ENCODE measurements around the gene CDKAL1. TPM values are rescaled to one million over a fixed set of nuclear protein-coding genes. Genes with fewer than 3 reads are reported as not detected.

The CDKAL1 gene
- total and polyA plus RNA-seq, 2 of the 8 experiments (the other 6 are each of a cell fraction or from before 2014, with no cell fraction given): 8.4 to 24.6 TPM

- Histone ChIP-seq H3K36me3 (ENCODE audit: control insufficient read depth in 2 of 4, insufficient read depth in 4 of 4, low read length in 3 of 4) (no peaks in the 10 kb centered on the region), H3K4me3 (ENCODE audit: extremely low read depth in 1 of 4, insufficient read depth in 2 of 4, low read depth in 3 of 4, low read length in 4 of 4) (no peak overlapping the region), H3K79me1 (ENCODE audit: low read depth, low read length) (no peaks in the 10 kb centered on the region), H3K27ac (ENCODE audit: low read depth, low read length) (no peak overlapping the region), H4K91ac (replicated peaks; ENCODE audit: insufficient read length, low read length) (no peak overlapping the region), H4K8ac (ENCODE audit: extremely low read depth, insufficient read depth, low read length) (no peak overlapping the region), H3K4me1 (replicated peaks in 1 of 4; ENCODE audit: control insufficient read depth in 3 of 4, insufficient read depth in 4 of 4, low read length in 3 of 4) (no peaks in the 10 kb centered on the region), H2BK20ac (ENCODE audit: low read length) (no peak overlapping the region), H2BK12ac (ENCODE audit: low read depth, low read length) (no peak overlapping the region), H3K23me2 (ENCODE audit: low read depth, low read length) (no peaks in the 10 kb centered on the region), H3K14ac (ENCODE audit: insufficient read length) (no peak overlapping the region), H3K4ac (replicated peaks; ENCODE audit: insufficient read length, low read depth, low read length) (no peak overlapping the region), H3K56ac (replicated peaks; ENCODE audit: insufficient read length, low read depth, low read length) (no peak overlapping the region), H2BK15ac (ENCODE audit: low read length) (no peak overlapping the region), H2AFZ (ENCODE audit: low read length) (no peak overlapping the region), H2BK120ac (replicated peaks; ENCODE audit: low read depth, low read length) (no peak overlapping the region), H2BK5ac (ENCODE audit: low read depth, low read length) (no peak overlapping the region), H3K27me3 (replicated peaks in 1 of 4; ENCODE audit: control insufficient read depth in 3 of 4, extremely low read depth in 1 of 4, insufficient read depth in 3 of 4, low read length in 3 of 4) (no peaks in the 10 kb centered on the region), H3K79me2 (ENCODE audit: control insufficient read depth in 1 of 2, insufficient read depth in 2 of 2, low read length in 2 of 2) (no peaks in the 10 kb centered on the region), H3K4me2 (ENCODE audit: insufficient read depth in 1 of 2, low read depth in 2 of 2, low read length in 2 of 2) (no peak overlapping the region), H2AK5ac (ENCODE audit: low read depth, low read length) (no peak overlapping the region), H3K18ac (ENCODE audit: extremely low read depth, low read length) (no peak overlapping the region), H4K5ac (ENCODE audit: insufficient read length, low read depth, low read length) (no peak overlapping the region), H3K23ac (ENCODE audit: insufficient read length) (no peak overlapping the region), H3K9ac (replicated peaks in 1 of 4; ENCODE audit: extremely low read depth in 1 of 4, low read depth in 3 of 4, low read length in 3 of 4) (no peak overlapping the region), H4K20me1 (replicated peaks in 1 of 2; ENCODE audit: control insufficient read depth in 1 of 2, insufficient read depth in 2 of 2, low read length in 2 of 2) (no peaks in the 10 kb centered on the region), H3K9me3 (ENCODE audit: insufficient read depth in 2 of 2, low read depth in 1 of 2, low read length in 1 of 2) (no peaks in the 10 kb centered on the region)
- no peak for TF ChIP-seq YY1 (IDR thresholded peaks at IDR 0.05; ENCODE audit: low read depth, low read length)
- no peak for TF ChIP-seq TCF12 (IDR thresholded peaks at IDR 0.05; ENCODE audit: low read depth, low read length)
- no peak for TF ChIP-seq JUN (IDR thresholded peaks at IDR 0.05; ENCODE audit: low read depth, low read length)
- no peak for TF ChIP-seq RXRA (IDR thresholded peaks at IDR 0.05; ENCODE audit: insufficient read depth, low read depth, low read length)
- TF ChIP-seq MAX (IDR thresholded peaks at IDR 0.05): no peak
- no peak for TF ChIP-seq CTBP2 (IDR thresholded peaks at IDR 0.05; ENCODE audit: borderline replicate concordance, insufficient read depth, insufficient read length, low read length)
- TF ChIP-seq RBBP5 (IDR thresholded peaks at IDR 0.05; ENCODE audit: borderline replicate concordance, low read depth, low read length): no peak
- CTCF ChIA-PET (ENCODE audit: partially characterized antibody): interaction anchor here (0.6 to 1.6 kb wide), 4 partner anchors 7 to 318 kb away, joined by 3 to 4 read pairs (median 3); no protein-coding TSS in a partner anchor
- no peak for FAIRE-seq
- POLR2A ChIA-PET (ENCODE audit: partially characterized antibody): interaction anchor here (0.6 kb wide), 1 partner anchor 140 kb away, joined by 5 read pairs; no protein-coding TSS in a partner anchor
- WGBS, 2 experiments (ENCODE audit: extremely low coverage in 1 of 2, insufficient coverage in 1 of 2, insufficient read length in 1 of 2, insufficient replicate concordance in 2 of 2, low coverage in 1 of 2, low lambda C conversion rate in 2 of 2, missing lambda C conversion rate in 1 of 2): 91% methylated on average over 3 of the region's 3 CpGs; no CpG with 5 or more reads in 1 of the 2 experiments
- no peak for DNase-seq (ENCODE audit: low read depth in 1 of 2, low spot score in 2 of 2)
These were observed 471.7 kb downstream of the CDKAL1 start for GRCh38 chr6:21005816-21006570.

Measured in H1 (cell line).